Measurements from ENCODE around the gene XRCC3.

DNA sequence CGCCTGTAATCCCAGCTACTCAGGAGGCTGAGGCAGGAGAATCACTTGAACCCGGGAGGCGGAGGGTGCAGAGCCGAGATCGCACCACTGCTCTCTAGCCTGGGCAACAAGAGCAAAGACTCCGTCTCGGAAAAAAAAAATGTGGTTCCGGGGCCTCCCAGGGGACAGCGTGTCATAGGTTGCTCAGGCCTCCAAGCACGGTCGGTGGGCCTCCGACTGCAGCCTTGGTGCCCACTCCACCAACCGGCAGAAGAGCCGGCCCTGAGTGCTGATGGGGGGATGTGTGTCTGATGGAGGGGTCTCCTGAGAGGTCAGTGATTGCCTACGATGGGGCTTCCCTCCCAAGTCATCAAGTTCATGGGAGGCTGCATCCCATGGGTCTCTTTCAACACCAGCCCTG, 16.2 kb upstream of the XRCC3 start:
- no peak for TF ChIP-seq POLR2A (IDR thresholded peaks at IDR 0.05)
- TF ChIP-seq, protein P1, sequence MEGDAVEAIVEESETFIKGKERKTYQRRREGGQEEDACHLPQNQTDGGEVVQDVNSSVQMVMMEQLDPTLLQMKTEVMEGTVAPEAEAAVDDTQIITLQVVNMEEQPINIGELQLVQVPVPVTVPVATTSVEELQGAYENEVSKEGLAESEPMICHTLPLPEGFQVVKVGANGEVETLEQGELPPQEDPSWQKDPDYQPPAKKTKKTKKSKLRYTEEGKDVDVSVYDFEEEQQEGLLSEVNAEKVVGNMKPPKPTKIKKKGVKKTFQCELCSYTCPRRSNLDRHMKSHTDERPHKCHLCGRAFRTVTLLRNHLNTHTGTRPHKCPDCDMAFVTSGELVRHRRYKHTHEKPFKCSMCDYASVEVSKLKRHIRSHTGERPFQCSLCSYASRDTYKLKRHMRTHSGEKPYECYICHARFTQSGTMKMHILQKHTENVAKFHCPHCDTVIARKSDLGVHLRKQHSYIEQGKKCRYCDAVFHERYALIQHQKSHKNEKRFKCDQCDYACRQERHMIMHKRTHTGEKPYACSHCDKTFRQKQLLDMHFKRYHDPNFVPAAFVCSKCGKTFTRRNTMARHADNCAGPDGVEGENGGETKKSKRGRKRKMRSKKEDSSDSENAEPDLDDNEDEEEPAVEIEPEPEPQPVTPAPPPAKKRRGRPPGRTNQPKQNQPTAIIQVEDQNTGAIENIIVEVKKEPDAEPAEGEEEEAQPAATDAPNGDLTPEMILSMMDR (IDR thresholded peaks at IDR 0.05): no peak
- no peak for TF ChIP-seq EP300 (IDR thresholded peaks at IDR 0.05)
- TF ChIP-seq POLR2AphosphoS5 (IDR thresholded peaks at IDR 0.05): no peak
